ENCODE measurements around the gene PCGF6.
A peak's percentile ranks its signal among the peaks of the same experiment; 100 is the strongest.
"Not testable (repeated sequence)": the region's sequence is repeated elsewhere in the genome, so short reads cannot be mapped to it uniquely, and the experiment has no call there.

The PCGF6 gene

DNA sequence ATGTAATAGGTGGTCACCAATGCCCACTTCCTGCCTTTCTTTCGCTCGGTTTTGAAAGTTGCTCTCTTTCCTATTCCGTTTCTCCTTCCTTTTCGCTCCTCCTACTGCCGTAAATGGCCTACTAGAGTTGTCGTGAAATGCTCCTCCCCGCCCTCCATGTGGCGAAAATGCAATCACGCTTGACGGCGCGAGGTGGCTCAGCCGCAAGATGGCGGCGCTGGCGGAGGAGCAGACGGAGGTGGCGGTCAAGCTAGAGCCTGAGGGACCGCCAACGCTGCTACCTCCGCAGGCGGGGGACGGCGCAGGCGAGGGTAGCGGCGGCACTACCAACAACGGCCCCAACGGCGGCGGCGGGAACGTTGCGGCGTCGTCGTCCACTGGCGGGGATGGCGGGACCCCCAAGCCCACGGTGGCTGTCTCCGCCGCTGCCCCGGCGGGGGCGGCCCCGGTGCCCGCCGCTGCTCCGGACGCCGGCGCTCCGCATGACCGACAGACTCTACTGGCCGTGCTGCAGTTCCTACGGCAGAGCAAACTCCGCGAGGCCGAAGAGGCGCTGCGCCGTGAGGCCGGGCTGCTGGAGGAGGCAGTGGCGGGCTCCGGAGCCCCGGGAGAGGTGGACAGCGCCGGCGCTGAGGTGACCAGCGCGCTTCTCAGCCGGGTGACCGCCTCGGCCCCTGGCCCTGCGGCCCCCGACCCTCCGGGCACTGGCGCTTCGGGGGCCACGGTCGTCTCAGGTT, 17.0 kb upstream of the PCGF6 start, which contains the start of gene TAF5:
TSS of gene TAF5 (plus strand) at position 195 of the 737 bp plus-strand sequence. CDS start at position 209, 14 bp downstream.
- Histone ChIP-seq H3K9me3 (ENCODE audit: control insufficient read depth, insufficient read depth, low read length) (no peaks in the 10 kb centered on the region), H3K4me3 (ENCODE audit: low read length) (peak within 1 kb of the TSS; percentile 97), H3K27ac (ENCODE audit: low read length) (no peak within 1 kb of the TSS), H3K4me1 (ENCODE audit: control insufficient read depth, insufficient read depth, low read length) (no peaks in the 10 kb centered on the region), H3K27me3 (ENCODE audit: control insufficient read depth, insufficient read depth, low read length) (no peaks in the 10 kb centered on the region), H3K36me3 (ENCODE audit: control insufficient read depth, insufficient read depth, low read length) (no peaks in the 10 kb centered on the region)
- DNase-seq (ENCODE audit: low read depth, low spot score): peak; percentile 79
- WGBS (ENCODE audit: insufficient coverage, insufficient read length): no CpG with 5 or more reads among the region's 81 CpGs

- DNase-seq (ENCODE audit: low read depth, low spot score): no peak
- Histone ChIP-seq H3K36me3 (ENCODE audit: control insufficient read depth, insufficient read depth, low read length) (no peaks in the 10 kb centered on the region), H3K9me3 (ENCODE audit: control insufficient read depth, insufficient read depth, low read length) (no peaks in the 10 kb centered on the region), H3K4me1 (ENCODE audit: control insufficient read depth, insufficient read depth, low read length) (no peaks in the 10 kb centered on the region), H3K27me3 (ENCODE audit: control insufficient read depth, insufficient read depth, low read length) (no peaks in the 10 kb centered on the region), H3K27ac (ENCODE audit: low read length) (no peak overlapping the region), H3K4me3 (ENCODE audit: low read length) (no peak overlapping the region; the same call in 1 of the 2 replicates)
- WGBS (ENCODE audit: insufficient coverage, insufficient read length): no CpG with 5 or more reads among the region's 10 CpGs
Observed at GRCh38 chr10:103367379-103367781, 16.4 kb upstream of the PCGF6 start.

DNA sequence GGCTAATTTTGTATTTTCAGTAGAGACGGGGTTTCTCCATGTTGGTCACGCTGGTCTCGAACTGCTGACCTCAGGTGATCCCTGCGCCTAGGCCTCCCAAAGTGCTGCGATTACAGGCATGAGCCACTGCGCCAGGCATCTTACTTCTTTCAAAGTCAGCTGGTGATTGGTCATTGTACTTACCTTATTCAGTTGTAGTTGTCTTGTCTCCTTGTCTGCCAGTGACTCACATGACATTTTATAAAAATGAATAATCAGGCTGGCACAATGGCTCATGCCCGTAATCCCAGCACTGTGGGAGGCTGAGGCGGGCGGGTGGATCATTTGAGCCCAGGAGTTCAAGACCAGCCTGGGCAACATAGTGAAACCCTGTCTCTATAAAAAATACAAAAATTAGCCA, 9.9 kb upstream of the PCGF6 start:
- not testable (repeated sequence) for H3K9me3 ChIP-seq (ENCODE audit: control insufficient read depth, insufficient read depth, low read length); H3K27ac ChIP-seq (ENCODE audit: low read length); H3K4me1 ChIP-seq (ENCODE audit: control insufficient read depth, insufficient read depth, low read length); H3K36me3 ChIP-seq (ENCODE audit: control insufficient read depth, insufficient read depth, low read length); DNase-seq (ENCODE audit: low read depth, low spot score); H3K4me3 ChIP-seq (ENCODE audit: low read length); H3K27me3 ChIP-seq (ENCODE audit: control insufficient read depth, insufficient read depth, low read length)
- no CpG with 5 or more reads among the region's 9 CpGs for WGBS (ENCODE audit: insufficient coverage, insufficient read length)

DNA sequence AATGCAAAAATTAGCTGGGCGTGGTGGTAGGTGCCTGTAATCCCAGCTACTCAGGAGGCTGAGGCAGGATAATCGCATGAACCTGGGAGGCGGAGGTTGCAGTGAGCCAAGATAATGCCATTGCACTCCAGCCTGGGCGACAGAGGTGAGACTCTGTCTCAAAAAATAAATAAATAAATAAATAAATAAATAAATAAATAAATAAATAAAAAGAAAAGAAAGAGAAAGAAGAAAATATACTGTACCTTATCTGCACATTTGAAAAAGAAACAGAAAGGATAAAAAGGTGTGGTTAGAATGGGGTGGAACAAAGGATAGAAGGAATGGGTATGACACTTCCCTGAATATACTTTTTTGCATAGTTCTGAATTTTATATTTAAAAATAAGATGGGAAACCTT, 8.6 kb upstream of the PCGF6 start:
- not testable (repeated sequence) for H3K4me3 ChIP-seq (ENCODE audit: low read length); H3K9me3 ChIP-seq (ENCODE audit: control insufficient read depth, insufficient read depth, low read length); H3K27ac ChIP-seq (ENCODE audit: low read length); H3K36me3 ChIP-seq (ENCODE audit: control insufficient read depth, insufficient read depth, low read length); H3K27me3 ChIP-seq (ENCODE audit: control insufficient read depth, insufficient read depth, low read length); DNase-seq (ENCODE audit: low read depth, low spot score); H3K4me1 ChIP-seq (ENCODE audit: control insufficient read depth, insufficient read depth, low read length)
- no CpG with 5 or more reads among the region's 4 CpGs for WGBS (ENCODE audit: insufficient coverage, insufficient read length)

DNA sequence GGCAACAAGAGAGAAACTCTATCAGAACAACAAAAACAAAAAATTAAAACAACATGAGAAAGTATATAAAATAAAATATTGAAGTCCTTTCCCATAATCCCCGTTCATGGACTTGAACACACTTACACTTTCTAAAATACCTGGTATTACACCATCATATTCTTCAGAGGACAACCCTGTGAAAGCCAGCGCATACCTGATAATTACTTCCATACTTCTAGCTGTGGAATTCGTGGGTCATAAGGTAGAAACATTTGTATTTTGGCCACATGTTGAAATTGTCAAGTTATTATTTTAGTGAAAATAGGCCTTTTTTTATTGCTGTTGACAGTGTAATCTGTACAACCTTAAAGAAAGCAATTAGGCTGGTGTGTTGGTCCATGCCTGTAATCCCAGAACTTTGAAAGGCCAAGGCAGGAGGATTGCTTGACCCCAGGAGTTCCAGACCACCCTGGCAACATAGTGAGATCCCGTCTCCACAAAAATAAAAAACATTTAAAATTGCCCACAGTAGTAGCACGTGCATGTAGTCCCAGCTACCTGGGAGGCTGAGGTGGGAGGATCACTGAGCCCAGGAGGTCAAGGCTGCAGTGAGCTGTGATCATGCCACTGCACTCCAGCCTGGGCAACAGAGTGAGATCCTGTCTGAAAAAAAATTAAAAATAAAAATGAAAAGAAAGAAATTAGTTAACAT, 5.1 kb upstream of the PCGF6 start:
- no peak for DNase-seq (ENCODE audit: low read depth, low spot score)
- Histone ChIP-seq H3K9me3 (ENCODE audit: control insufficient read depth, insufficient read depth, low read length) (no peaks in the 10 kb centered on the region), H3K4me3 (ENCODE audit: low read length) (no peak overlapping the region), H3K27ac (ENCODE audit: low read length) (no peak overlapping the region), H3K36me3 (ENCODE audit: control insufficient read depth, insufficient read depth, low read length) (no peaks in the 10 kb centered on the region), H3K27me3 (ENCODE audit: control insufficient read depth, insufficient read depth, low read length) (no peaks in the 10 kb centered on the region), H3K4me1 (ENCODE audit: control insufficient read depth, insufficient read depth, low read length) (no peaks in the 10 kb centered on the region)
- no CpG with 5 or more reads among the region's 5 CpGs for WGBS (ENCODE audit: insufficient coverage, insufficient read length)

GRCh38 chr10:103354567-103354966, 3.6 kb upstream of the PCGF6 start:
- not testable (repeated sequence) for H3K27ac ChIP-seq (ENCODE audit: low read length); H3K9me3 ChIP-seq (ENCODE audit: control insufficient read depth, insufficient read depth, low read length); H3K4me1 ChIP-seq (ENCODE audit: control insufficient read depth, insufficient read depth, low read length); H3K36me3 ChIP-seq (ENCODE audit: control insufficient read depth, insufficient read depth, low read length); DNase-seq (ENCODE audit: low read depth, low spot score); H3K27me3 ChIP-seq (ENCODE audit: control insufficient read depth, insufficient read depth, low read length); H3K4me3 ChIP-seq (ENCODE audit: low read length)
- no CpG with 5 or more reads among the region's 4 CpGs for WGBS (ENCODE audit: insufficient coverage, insufficient read length)

- WGBS (ENCODE audit: insufficient coverage, insufficient read length): no CpG with 5 or more reads among the region's 2 CpGs
- no peak overlapping the region for H3K4me3 ChIP-seq (ENCODE audit: low read length)
- H3K4me1 ChIP-seq (ENCODE audit: control insufficient read depth, insufficient read depth, low read length): no peaks in the 10 kb centered on the region
- H3K27me3 ChIP-seq (ENCODE audit: control insufficient read depth, insufficient read depth, low read length): no peaks in the 10 kb centered on the region
- no peaks in the 10 kb centered on the region for H3K9me3 ChIP-seq (ENCODE audit: control insufficient read depth, insufficient read depth, low read length)
- H3K36me3 ChIP-seq (ENCODE audit: control insufficient read depth, insufficient read depth, low read length): no peaks in the 10 kb centered on the region
- no peak for DNase-seq (ENCODE audit: low read depth, low spot score)
- no peak overlapping the region for H3K27ac ChIP-seq (ENCODE audit: low read length)
Observed at GRCh38 chr10:103353281-103353680, 2.3 kb upstream of the PCGF6 start.

- H3K27me3 ChIP-seq (ENCODE audit: control insufficient read depth, insufficient read depth, low read length): no peaks in the 10 kb centered on the region
- peaks cover 2% of the 10 kb centered on the region; the same call in 1 of the 2 replicates for H3K36me3 ChIP-seq (ENCODE audit: control insufficient read depth, insufficient read depth, low read length)
- no peaks in the 10 kb centered on the region for H3K4me1 ChIP-seq (ENCODE audit: control insufficient read depth, insufficient read depth, low read length)
- no peak for DNase-seq (ENCODE audit: low read depth, low spot score)
- no peak overlapping the region for H3K27ac ChIP-seq (ENCODE audit: low read length)
- H3K4me3 ChIP-seq (ENCODE audit: low read length): peak overlapping the region; percentile 85
- WGBS (ENCODE audit: insufficient coverage, insufficient read length): no CpG with 5 or more reads among the region's 16 CpGs
- H3K9me3 ChIP-seq (ENCODE audit: control insufficient read depth, insufficient read depth, low read length): no peaks in the 10 kb centered on the region
Observed at GRCh38 chr10:103350175-103350516, 794 bp downstream of the PCGF6 start.

- DNase-seq (ENCODE audit: low read depth, low spot score): no peak
- no peak overlapping the region for H3K4me3 ChIP-seq (ENCODE audit: low read length)
- H3K27ac ChIP-seq (ENCODE audit: low read length): no peak overlapping the region
- no peaks in the 10 kb centered on the region for H3K27me3 ChIP-seq (ENCODE audit: control insufficient read depth, insufficient read depth, low read length)
- WGBS (ENCODE audit: insufficient coverage, insufficient read length): no CpG with 5 or more reads among the region's 4 CpGs
- H3K36me3 ChIP-seq (ENCODE audit: control insufficient read depth, insufficient read depth, low read length): peaks cover 9% of the 10 kb centered on the region; the same call in 1 of the 2 replicates
- H3K4me1 ChIP-seq (ENCODE audit: control insufficient read depth, insufficient read depth, low read length): no peaks in the 10 kb centered on the region
- H3K9me3 ChIP-seq (ENCODE audit: control insufficient read depth, insufficient read depth, low read length): no peaks in the 10 kb centered on the region
Observed at GRCh38 chr10:103336370-103336769, 14.6 kb downstream of the PCGF6 start.

GRCh38 chr10:103334567-103334966, 16.4 kb downstream of the PCGF6 start:
- H3K36me3 ChIP-seq (ENCODE audit: control insufficient read depth, insufficient read depth, low read length): peaks cover 8% of the 10 kb centered on the region; the same call in 1 of the 2 replicates
- DNase-seq (ENCODE audit: low read depth, low spot score): no peak
- H3K4me1 ChIP-seq (ENCODE audit: control insufficient read depth, insufficient read depth, low read length): no peaks in the 10 kb centered on the region
- H3K27ac ChIP-seq (ENCODE audit: low read length): no peak overlapping the region
- no peaks in the 10 kb centered on the region for H3K27me3 ChIP-seq (ENCODE audit: control insufficient read depth, insufficient read depth, low read length)
- H3K4me3 ChIP-seq (ENCODE audit: low read length): no peak overlapping the region
- no peaks in the 10 kb centered on the region for H3K9me3 ChIP-seq (ENCODE audit: control insufficient read depth, insufficient read depth, low read length)

All from iPS DF 6.9 (cell line).